H1 (cell line): Measurements from ENCODE around the gene CCDC116.

ENCODE experiments used
- BRCA1 ChIP-seq: IDR thresholded peaks from 2 replicates; pipeline ENCODE4 v1.6.1; 2012; ENCODE audit warnings: low read depth, low read length, improper control_type of control experiment
- POLR2A ChIP-seq, 2 experiments: IDR thresholded peaks; 1 replicate in 1 of 2; 2 replicates in 1 of 2; pipeline ENCODE4 v1.6.1; 2011; ENCODE audit warnings: low read depth in 2 of 2, low read length in 2 of 2, mild to moderate bottlenecking in 2 of 2; ENCODE audit errors: control extremely low read depth in 1 of 2
- RNF2 ChIP-seq: fragments of 200-900, 300-1000 bp; sonication (generic); IDR thresholded peaks from 2 replicates; pipeline ENCODE4 v1.7.1; 2016; ENCODE audit warnings: borderline replicate concordance, low read depth, mild to moderate bottlenecking, antibody characterized with exemption, low read length; ENCODE audit not compliant: poor library complexity, severe bottlenecking; ENCODE audit errors: missing control alignments
- TF ChIP-seq, protein P1 (sequence below): IDR thresholded peaks from 2 replicates; pipeline ENCODE4 v1.6.1; 2012; ENCODE audit warnings: inconsistent platforms

DNA sequence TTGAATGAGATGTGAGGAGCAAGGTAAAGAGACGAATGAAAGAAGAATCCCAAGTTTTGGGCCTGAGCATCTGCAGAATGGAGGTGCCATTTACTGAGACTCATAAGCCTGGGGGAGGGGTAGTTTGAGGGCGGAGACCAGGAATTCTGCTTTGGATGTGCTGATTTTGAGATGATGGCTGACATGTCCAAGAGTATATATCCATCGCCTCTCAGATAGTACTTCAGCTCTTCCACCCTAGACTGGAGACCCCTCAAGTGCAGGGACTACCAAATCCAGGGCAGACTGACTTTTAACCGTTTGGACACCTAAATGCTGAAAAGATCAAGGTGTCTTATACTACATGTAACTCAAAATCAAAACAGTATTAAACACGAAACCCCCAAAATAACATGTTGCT lies 8.2 kb downstream of the CCDC116 start:
- TF ChIP-seq, protein P1, sequence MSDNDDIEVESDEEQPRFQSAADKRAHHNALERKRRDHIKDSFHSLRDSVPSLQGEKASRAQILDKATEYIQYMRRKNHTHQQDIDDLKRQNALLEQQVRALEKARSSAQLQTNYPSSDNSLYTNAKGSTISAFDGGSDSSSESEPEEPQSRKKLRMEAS, result no peak
- TF ChIP-seq POLR2A (IDR thresholded peaks at IDR 0.05; ENCODE audit: control extremely low read depth in 1 of 2, low read depth in 2 of 2, low read length in 2 of 2) (no peak), BRCA1 (no peak), RNF2 (no peak)
